ENCODE data around the gene AREL1. TPM values are rescaled to one million over a fixed set of nuclear protein-coding genes. Genes with fewer than 3 reads are reported as not detected.

AREL1 gene
- total RNA-seq, 1 experiment from 2014 or later: 45.9 TPM

DNA sequence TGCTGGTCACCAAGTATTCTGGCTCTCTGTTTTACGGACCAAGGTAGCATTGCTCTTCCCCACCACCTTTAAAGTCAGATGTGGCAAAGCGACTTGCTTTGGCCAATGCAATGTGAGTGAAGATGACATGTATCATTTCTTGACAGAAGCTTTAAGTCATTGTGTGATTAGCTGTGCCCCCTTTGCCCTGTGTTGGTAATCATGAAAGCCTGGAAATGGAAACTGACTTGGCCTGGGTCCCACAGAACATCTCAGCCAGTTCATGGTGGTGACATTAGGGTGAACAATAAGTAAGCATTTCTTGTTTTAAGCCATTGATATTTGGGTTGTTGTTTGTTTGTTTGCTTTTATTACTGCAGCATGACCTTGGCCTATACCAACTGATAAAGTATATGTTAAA is 34.4 kb upstream of the AREL1 start:
- POLR2A ChIA-PET: no interaction called here
- Histone ChIP-seq H3K4me3 (replicated peaks in 1 of 2; ENCODE audit: low read depth in 1 of 2, low read length in 2 of 2) (no peak overlapping the region), H3K4me1 (ENCODE audit: control insufficient read depth in 1 of 2, insufficient read depth in 2 of 2, low read length in 2 of 2) (no peaks in the 10 kb centered on the region), H3K27ac (ENCODE audit: low read depth, low read length) (no peak overlapping the region), H3K9ac (ENCODE audit: low read length) (no peak overlapping the region), H3K4me2 (ENCODE audit: low read length) (no peak overlapping the region), H4K20me1 (ENCODE audit: insufficient read depth) (no peaks in the 10 kb centered on the region), H3K9me2 (ENCODE audit: insufficient read depth) (no peaks in the 10 kb centered on the region), H2AFZ (ENCODE audit: low read depth, low read length, poor library complexity, severe bottlenecking) (no peak overlapping the region), H3K36me3 (ENCODE audit: control insufficient read depth in 1 of 2, insufficient read depth in 2 of 2, low read length in 2 of 2) (no peaks in the 10 kb centered on the region), H3K79me2 (ENCODE audit: insufficient read depth, low read length) (no peaks in the 10 kb centered on the region), H3K27me3 (ENCODE audit: insufficient read depth, low read length) (no peaks in the 10 kb centered on the region), H3K9me3 (ENCODE audit: control insufficient read depth in 1 of 2, insufficient read depth in 1 of 2, low read depth in 1 of 2, low read length in 2 of 2) (no peaks in the 10 kb centered on the region)
- TF ChIP-seq JUND (IDR thresholded peaks at IDR 0.05) (no peak), SP1 (IDR thresholded peaks at IDR 0.05; ENCODE audit: low read depth) (no peak), RAD21 (IDR thresholded peaks at IDR 0.05; ENCODE audit: low read depth) (no peak), SIN3A (IDR thresholded peaks at IDR 0.05; ENCODE audit: low read depth) (no peak), SRF (IDR thresholded peaks at IDR 0.05; ENCODE audit: low read depth) (no peak), FOSL1 (IDR thresholded peaks at IDR 0.05; ENCODE audit: low read depth) (no peak)
- TF ChIP-seq, protein P1, sequence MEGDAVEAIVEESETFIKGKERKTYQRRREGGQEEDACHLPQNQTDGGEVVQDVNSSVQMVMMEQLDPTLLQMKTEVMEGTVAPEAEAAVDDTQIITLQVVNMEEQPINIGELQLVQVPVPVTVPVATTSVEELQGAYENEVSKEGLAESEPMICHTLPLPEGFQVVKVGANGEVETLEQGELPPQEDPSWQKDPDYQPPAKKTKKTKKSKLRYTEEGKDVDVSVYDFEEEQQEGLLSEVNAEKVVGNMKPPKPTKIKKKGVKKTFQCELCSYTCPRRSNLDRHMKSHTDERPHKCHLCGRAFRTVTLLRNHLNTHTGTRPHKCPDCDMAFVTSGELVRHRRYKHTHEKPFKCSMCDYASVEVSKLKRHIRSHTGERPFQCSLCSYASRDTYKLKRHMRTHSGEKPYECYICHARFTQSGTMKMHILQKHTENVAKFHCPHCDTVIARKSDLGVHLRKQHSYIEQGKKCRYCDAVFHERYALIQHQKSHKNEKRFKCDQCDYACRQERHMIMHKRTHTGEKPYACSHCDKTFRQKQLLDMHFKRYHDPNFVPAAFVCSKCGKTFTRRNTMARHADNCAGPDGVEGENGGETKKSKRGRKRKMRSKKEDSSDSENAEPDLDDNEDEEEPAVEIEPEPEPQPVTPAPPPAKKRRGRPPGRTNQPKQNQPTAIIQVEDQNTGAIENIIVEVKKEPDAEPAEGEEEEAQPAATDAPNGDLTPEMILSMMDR (IDR thresholded peaks at IDR 0.05 in 2 of 3, conservative IDR thresholded peaks at IDR 0.05 in 1 of 3; ENCODE audit: borderline replicate concordance in 1 of 3, insufficient read depth in 1 of 3, low read depth in 2 of 3, low read length in 2 of 3): no peak
- TF ChIP-seq, protein P2, sequence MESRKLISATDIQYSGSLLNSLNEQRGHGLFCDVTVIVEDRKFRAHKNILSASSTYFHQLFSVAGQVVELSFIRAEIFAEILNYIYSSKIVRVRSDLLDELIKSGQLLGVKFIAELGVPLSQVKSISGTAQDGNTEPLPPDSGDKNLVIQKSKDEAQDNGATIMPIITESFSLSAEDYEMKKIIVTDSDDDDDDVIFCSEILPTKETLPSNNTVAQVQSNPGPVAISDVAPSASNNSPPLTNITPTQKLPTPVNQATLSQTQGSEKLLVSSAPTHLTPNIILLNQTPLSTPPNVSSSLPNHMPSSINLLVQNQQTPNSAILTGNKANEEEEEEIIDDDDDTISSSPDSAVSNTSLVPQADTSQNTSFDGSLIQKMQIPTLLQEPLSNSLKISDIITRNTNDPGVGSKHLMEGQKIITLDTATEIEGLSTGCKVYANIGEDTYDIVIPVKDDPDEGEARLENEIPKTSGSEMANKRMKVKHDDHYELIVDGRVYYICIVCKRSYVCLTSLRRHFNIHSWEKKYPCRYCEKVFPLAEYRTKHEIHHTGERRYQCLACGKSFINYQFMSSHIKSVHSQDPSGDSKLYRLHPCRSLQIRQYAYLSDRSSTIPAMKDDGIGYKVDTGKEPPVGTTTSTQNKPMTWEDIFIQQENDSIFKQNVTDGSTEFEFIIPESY (IDR thresholded peaks at IDR 0.05; ENCODE audit: extremely low read depth, insufficient replicate concordance, low read length): no peak
- TF ChIP-seq, protein P3, sequence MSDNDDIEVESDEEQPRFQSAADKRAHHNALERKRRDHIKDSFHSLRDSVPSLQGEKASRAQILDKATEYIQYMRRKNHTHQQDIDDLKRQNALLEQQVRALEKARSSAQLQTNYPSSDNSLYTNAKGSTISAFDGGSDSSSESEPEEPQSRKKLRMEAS (IDR thresholded peaks at IDR 0.05): no peak
- no peak for DNase-seq (ENCODE audit: low read depth, low spot score)
- intact Hi-C loops (cut with micrococcal nuclease): no loop called here
- no TSS peak for BruUV-seq (replicated peaks)
- RAD21 ChIA-PET (ENCODE audit: low non-redundant PET in 1 of 2, low total read pairs in 2 of 2, uncharacterized antibody in 2 of 2, unreplicated experiment in 2 of 2): no interaction called here
- CTCF ChIA-PET: no interaction called here
- no peak for ATAC-seq
